Trophoblast cell (in vitro differentiated cells and primary cell): ENCODE data around the gene MPZL1.

Experiments
- DNase-seq, 2 donors: peaks; one replicate each; pipeline ENCODE4 v3.0.0-alpha.2; 2016
- H2AFZ ChIP-seq: 2 replicates; pipeline ENCODE4 v1.6.1; 2013; ENCODE audit warnings: low read length, moderate library complexity, mild to moderate bottlenecking; ENCODE audit not compliant: insufficient read depth, poor library complexity
- H2AK5ac ChIP-seq: 2 replicates; pipeline ENCODE4 v1.6.1; 2013; ENCODE audit warnings: mild to moderate bottlenecking, low read length
- H2BK120ac ChIP-seq: 2 replicates; pipeline ENCODE4 v1.6.1; 2013; ENCODE audit warnings: low read length, mild to moderate bottlenecking, moderate library complexity; ENCODE audit not compliant: insufficient read depth, poor library complexity
- H2BK12ac ChIP-seq: 2 replicates; pipeline ENCODE4 v1.6.1; 2013; ENCODE audit warnings: mild to moderate bottlenecking, low read length, moderate library complexity
- H2BK5ac ChIP-seq: 2 replicates; pipeline ENCODE4 v1.6.1; 2013; ENCODE audit warnings: low read length, low read depth, moderate library complexity, mild to moderate bottlenecking; ENCODE audit not compliant: poor library complexity
- H3K14ac ChIP-seq: 2 replicates; pipeline ENCODE4 v1.6.1; 2013; ENCODE audit warnings: mild to moderate bottlenecking, low read length
- H3K18ac ChIP-seq: 2 replicates; pipeline ENCODE4 v1.6.1; 2013; ENCODE audit warnings: mild to moderate bottlenecking, low read length
- H3K23ac ChIP-seq: 2 replicates; pipeline ENCODE4 v1.6.1; 2013; ENCODE audit warnings: low read length
- H3K27ac ChIP-seq: 2 replicates; pipeline ENCODE4 v1.5.1; 2013; ENCODE audit warnings: low read depth, mild to moderate bottlenecking, inconsistent platforms, low read length, moderate library complexity
- H3K27me3 ChIP-seq: 2 replicates; pipeline ENCODE4 v1.6.1; 2013; ENCODE audit warnings: inconsistent platforms, mild to moderate bottlenecking, low read length, moderate library complexity; ENCODE audit not compliant: insufficient read depth
- H3K36me3 ChIP-seq, 2 experiments: 1 replicate in 1 of 2; 2 replicates in 1 of 2; pipeline ENCODE4 v1.6.1; 2013; ENCODE audit warnings: low read length in 2 of 2, mild to moderate bottlenecking in 2 of 2, moderate library complexity in 1 of 2; ENCODE audit not compliant: insufficient read depth in 2 of 2, control insufficient read depth in 1 of 2
- H3K4ac ChIP-seq: 2 replicates; pipeline ENCODE4 v1.6.1; 2013; ENCODE audit warnings: low read depth, mild to moderate bottlenecking, low read length, moderate library complexity
- H3K4me1 ChIP-seq, 2 experiments: 1 replicate in 1 of 2; 2 replicates in 1 of 2; pipeline ENCODE4 v1.6.1; 2013; ENCODE audit warnings: low read length in 2 of 2, mild to moderate bottlenecking in 2 of 2, moderate library complexity in 1 of 2; ENCODE audit not compliant: insufficient read depth in 2 of 2, control insufficient read depth in 1 of 2
- H3K4me2 ChIP-seq: 2 replicates; pipeline ENCODE4 v1.6.1; 2013; ENCODE audit warnings: inconsistent platforms, mild to moderate bottlenecking, low read length, moderate library complexity
- H3K4me3 ChIP-seq: 2 replicates; pipeline ENCODE4 v1.5.1; 2013; ENCODE audit warnings: mild to moderate bottlenecking, low read depth, low read length, inconsistent platforms
- H3K79me1 ChIP-seq: one replicate; pipeline ENCODE4 v1.6.1; 2013; ENCODE audit warnings: low read length
- H3K79me2 ChIP-seq: 2 replicates; pipeline ENCODE4 v1.6.1; 2013; ENCODE audit warnings: low read length, mild to moderate bottlenecking; ENCODE audit not compliant: control insufficient read depth, insufficient read depth, poor library complexity
- H3K9ac ChIP-seq: 2 replicates; pipeline ENCODE4 v1.6.1; 2013; ENCODE audit warnings: mild to moderate bottlenecking, low read length
- H3K9me3 ChIP-seq: 2 replicates; pipeline ENCODE4 v1.6.1; 2013; ENCODE audit warnings: low read depth, mild to moderate bottlenecking, control low read depth, inconsistent platforms, low read length; ENCODE audit not compliant: insufficient read depth
- H4K12ac ChIP-seq: 2 replicates; pipeline ENCODE4 v1.6.1; 2013; ENCODE audit warnings: low read depth, mild to moderate bottlenecking, low read length, moderate library complexity
- H4K8ac ChIP-seq: 2 replicates; pipeline ENCODE4 v1.6.1; 2013; ENCODE audit warnings: low read depth, mild to moderate bottlenecking, low read length, moderate library complexity
- H4K91ac ChIP-seq: one replicate; pipeline ENCODE4 v1.6.1; 2013; ENCODE audit warnings: low read depth, mild to moderate bottlenecking, low read length, moderate library complexity
- WGBS: extraction: QIAGEN DNeasy Blood & Tissue Kit; methylation state at CpG from one replicate; pipeline ENCODE4 v1.1.7; 2013; ENCODE audit warnings: missing lambda C conversion rate; ENCODE audit not compliant: insufficient read length, insufficient coverage; ENCODE audit errors: extremely low coverage; 5-methylcytosine and 5-hydroxymethylcytosine counted together

The MPZL1 gene

GRCh38 chr1:167800251-167800650 is 78.5 kb downstream of the MPZL1 start:
- Histone ChIP-seq H2BK12ac (no peak overlapping the region), H3K4ac (no peak overlapping the region)

GRCh38 chr1:167802235-167802634 is 80.5 kb downstream of the MPZL1 start:
- H3K79me2 ChIP-seq, result no peaks in the 10 kb centered on the region
- no peak overlapping the region for H3K9ac ChIP-seq
- no peak overlapping the region for H3K4ac ChIP-seq
- no peak overlapping the region for H4K91ac ChIP-seq
- H2AFZ ChIP-seq, result no peak overlapping the region
- H3K36me3 ChIP-seq, result peaks cover 5 to 15% of the 10 kb centered on the region in 2 experiments
- H3K4me3 ChIP-seq, result no peak overlapping the region
- H3K4me1 ChIP-seq, result peaks cover 0 to 6% of the 10 kb centered on the region in 2 experiments
- no peak overlapping the region for H3K27ac ChIP-seq
- H2BK12ac ChIP-seq, result peak overlapping the region; percentile 26
- H3K18ac ChIP-seq, result no peak overlapping the region
- no CpG with 5 or more reads among the region's 4 CpGs for WGBS
- peaks cover 9% of the 10 kb centered on the region for H3K9me3 ChIP-seq
- H3K27me3 ChIP-seq, result no peaks in the 10 kb centered on the region
- no peak overlapping the region for H3K4me2 ChIP-seq
- no peak overlapping the region for H2AK5ac ChIP-seq
- H4K8ac ChIP-seq, result no peak overlapping the region
- DNase-seq, result no peak
- no peaks in the 10 kb centered on the region for H3K79me1 ChIP-seq
- H3K23ac ChIP-seq, result no peak overlapping the region
- peak overlapping the region; percentile 18 for H4K12ac ChIP-seq
- no peak overlapping the region for H2BK120ac ChIP-seq
- no peak overlapping the region for H3K14ac ChIP-seq
- H2BK5ac ChIP-seq, result no peak overlapping the region

More at GRCh38 chr1:167800251-167800650, 78.5 kb downstream of the MPZL1 start:
- Histone ChIP-seq H2BK5ac (no peak overlapping the region), H3K79me2 (no peaks in the 10 kb centered on the region), H2BK120ac (no peak overlapping the region), H3K4me3 (no peak overlapping the region), H3K9me3 (peaks cover 3% of the 10 kb centered on the region), H2AK5ac (no peak overlapping the region), H3K9ac (no peak overlapping the region), H3K27me3 (no peaks in the 10 kb centered on the region), H3K36me3 (peaks cover 5 to 15% of the 10 kb centered on the region in 2 experiments), H3K4me2 (no peak overlapping the region), H4K91ac (no peak overlapping the region), H3K18ac (no peak overlapping the region), H3K14ac (no peak overlapping the region), H2AFZ (no peak overlapping the region), H3K27ac (peak overlapping the region; percentile 27), H3K79me1 (peaks cover 2% of the 10 kb centered on the region), H3K23ac (no peak overlapping the region), H4K12ac (no peak overlapping the region), H4K8ac (no peak overlapping the region), H3K4me1 (peaks cover 7 to 10% of the 10 kb centered on the region in 2 experiments)
- no CpG with 5 or more reads among the region's 3 CpGs for WGBS
- peak; percentile 16 to 34 for DNase-seq

- H2BK120ac ChIP-seq, result no peak overlapping the region
- no peak overlapping the region for H3K4me3 ChIP-seq
- no peaks in the 10 kb centered on the region for H3K79me2 ChIP-seq
- no peaks in the 10 kb centered on the region for H3K27me3 ChIP-seq
- H3K14ac ChIP-seq, result no peak overlapping the region
- WGBS, result no CpG with 5 or more reads among the region's 12 CpGs
- H2AK5ac ChIP-seq, result no peak overlapping the region
- H4K91ac ChIP-seq, result no peak overlapping the region
- no peaks in the 10 kb centered on the region for H3K79me1 ChIP-seq
- peaks cover 9% of the 10 kb centered on the region for H3K9me3 ChIP-seq
- no peak overlapping the region for H3K9ac ChIP-seq
- H2BK5ac ChIP-seq, result no peak overlapping the region
- H3K23ac ChIP-seq, result no peak overlapping the region
- no peak overlapping the region for H4K8ac ChIP-seq
- no peak overlapping the region for H3K18ac ChIP-seq
- no peak overlapping the region for H3K4me2 ChIP-seq
- no peak overlapping the region for H3K4ac ChIP-seq
- DNase-seq, result peak; percentile 94 to 98
- no peak overlapping the region for H2AFZ ChIP-seq
- H3K4me1 ChIP-seq, result peaks cover 0 to 6% of the 10 kb centered on the region in 2 experiments
- no peak overlapping the region for H3K27ac ChIP-seq
- H2BK12ac ChIP-seq, result no peak overlapping the region
- H4K12ac ChIP-seq, result no peak overlapping the region
- peaks cover 5 to 11% of the 10 kb centered on the region in 2 experiments for H3K36me3 ChIP-seq
These were observed 81.8 kb downstream of the MPZL1 start for GRCh38 chr1:167803358-167804207.

- no peaks in the 10 kb centered on the region for H3K79me1 ChIP-seq
- no peak overlapping the region for H3K23ac ChIP-seq
- H3K4me2 ChIP-seq, result no peak overlapping the region
- H3K4me3 ChIP-seq, result no peak overlapping the region
- no peak overlapping the region for H3K27ac ChIP-seq
- no peak overlapping the region for H2BK12ac ChIP-seq
- H2AFZ ChIP-seq, result no peak overlapping the region
- DNase-seq, result no peak
- H4K91ac ChIP-seq, result no peak overlapping the region
- WGBS, result no CpG with 5 or more reads among the region's 4 CpGs
- H3K9ac ChIP-seq, result no peak overlapping the region
- no peaks in the 10 kb centered on the region for H3K79me2 ChIP-seq
- H3K36me3 ChIP-seq, result peaks cover 5 to 11% of the 10 kb centered on the region in 2 experiments
- H2BK120ac ChIP-seq, result no peak overlapping the region
- no peak overlapping the region for H3K14ac ChIP-seq
- no peak overlapping the region for H4K12ac ChIP-seq
- no peak overlapping the region for H2BK5ac ChIP-seq
- H3K27me3 ChIP-seq, result no peaks in the 10 kb centered on the region
- H4K8ac ChIP-seq, result no peak overlapping the region
- no peak overlapping the region for H3K4ac ChIP-seq
- no peak overlapping the region for H2AK5ac ChIP-seq
- peaks cover 0 to 6% of the 10 kb centered on the region in 2 experiments for H3K4me1 ChIP-seq
- peaks cover 9% of the 10 kb centered on the region for H3K9me3 ChIP-seq
- peak overlapping the region; percentile 61 for H3K18ac ChIP-seq
These were observed 83.3 kb downstream of the MPZL1 start for GRCh38 chr1:167805041-167805556.
